Left ventricle myocardium inferior (tissue), 1 donor: Measurements from ENCODE around the gene FAM174B. TPM values are rescaled to one million over a fixed set of nuclear protein-coding genes. Genes with fewer than 3 reads are reported as not detected.

Experiments used
- DNase-seq: peaks from one replicate; pipeline ENCODE4 v3.0.0-alpha.2; 2020
- H3K27ac ChIP-seq: fragments of 200-600 bp; replicated peaks from 2 replicates; pipeline ENCODE4 v1.8.0; 2021
- H3K27me3 ChIP-seq: fragments of 200-600 bp; 2 replicates; pipeline ENCODE4 v1.8.0; 2021; ENCODE audit warnings: low read depth
- H3K36me3 ChIP-seq: fragments of 200-600 bp; 2 replicates; pipeline ENCODE4 v1.8.0; 2021
- H3K4me1 ChIP-seq: fragments of 200-600 bp; 2 replicates; pipeline ENCODE4 v1.8.0; 2021
- H3K4me3 ChIP-seq: fragments of 200-600 bp; 2 replicates; pipeline ENCODE4 v1.8.0; 2021; ENCODE audit warnings: mild to moderate bottlenecking, moderate library complexity
- H3K9me3 ChIP-seq: fragments of 200-600 bp; replicated peaks from 2 replicates; pipeline ENCODE4 v1.8.0; 2021
- intact Hi-C: fragments of 100-400 bp; cut with micrococcal nuclease; formaldehyde crosslinking; loops from one replicate; pipeline ENCODE4 v1.11.0; 2022
- total RNA-seq: library from RNA; stranded (reverse); fragmentation: NEBNext Ultra II Directional; extraction: Animal tissue kit (Norgen Biotek cat#: 25700); gene quantifications from one replicate; pipeline ENCODE4 v1.2.1, GENCODE V29; 2021
- TF ChIP-seq, protein P1 (sequence below): fragments of 200-600 bp; IDR thresholded peaks from 2 replicates; pipeline ENCODE4 v1.8.0; 2021; ENCODE audit warnings: antibody characterized with exemption, mild to moderate bottlenecking, borderline replicate concordance
- donor health status: DM: no; HTN: yes; CAD: no; lungs with severe emphysema.

FAM174B gene
- total RNA-seq, 1 donor from 2014 or later, result 17.1 TPM

DNA sequence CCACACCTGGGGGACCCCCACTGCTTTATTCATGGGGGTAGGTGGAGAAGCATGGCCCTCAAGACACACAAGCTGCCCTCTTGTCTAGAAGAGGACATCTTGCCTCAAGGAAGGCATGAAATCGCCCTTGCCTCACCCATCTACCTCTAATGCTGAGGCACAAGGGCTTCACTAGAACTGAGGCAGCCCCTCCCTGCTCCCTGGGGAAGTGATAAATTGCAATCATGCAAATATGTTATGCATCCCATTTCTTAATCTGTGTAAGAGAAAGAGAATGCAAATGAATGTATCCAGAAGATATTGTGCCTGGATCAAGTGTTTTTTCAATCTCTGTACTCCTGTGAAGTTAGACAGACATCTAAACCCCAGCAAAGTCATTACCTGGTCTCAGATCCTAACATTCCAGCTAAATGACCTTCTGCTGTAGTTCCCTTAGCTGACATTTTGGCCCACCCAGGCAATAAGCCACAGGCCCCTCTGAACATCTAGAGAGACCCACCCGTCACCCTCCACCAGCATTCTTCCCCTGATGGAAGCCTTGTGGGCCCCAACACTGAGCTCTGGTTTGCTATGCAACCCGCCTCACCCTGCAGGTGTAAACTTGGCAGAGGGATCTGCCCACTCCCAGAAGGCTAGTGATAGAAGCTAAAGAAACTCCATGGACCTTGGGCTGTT is 53.8 kb downstream of the FAM174B start:
- DNase-seq, result no peak
- Histone ChIP-seq H3K9me3 (no peaks in the 10 kb centered on the region), H3K4me3 (no peak overlapping the region), H3K27me3 (no peaks in the 10 kb centered on the region), H3K4me1 (peaks cover 32% of the 10 kb centered on the region), H3K36me3 (no peaks in the 10 kb centered on the region), H3K27ac (no peak overlapping the region)
- intact Hi-C loops, result no loop called here
- TF ChIP-seq, protein P1, sequence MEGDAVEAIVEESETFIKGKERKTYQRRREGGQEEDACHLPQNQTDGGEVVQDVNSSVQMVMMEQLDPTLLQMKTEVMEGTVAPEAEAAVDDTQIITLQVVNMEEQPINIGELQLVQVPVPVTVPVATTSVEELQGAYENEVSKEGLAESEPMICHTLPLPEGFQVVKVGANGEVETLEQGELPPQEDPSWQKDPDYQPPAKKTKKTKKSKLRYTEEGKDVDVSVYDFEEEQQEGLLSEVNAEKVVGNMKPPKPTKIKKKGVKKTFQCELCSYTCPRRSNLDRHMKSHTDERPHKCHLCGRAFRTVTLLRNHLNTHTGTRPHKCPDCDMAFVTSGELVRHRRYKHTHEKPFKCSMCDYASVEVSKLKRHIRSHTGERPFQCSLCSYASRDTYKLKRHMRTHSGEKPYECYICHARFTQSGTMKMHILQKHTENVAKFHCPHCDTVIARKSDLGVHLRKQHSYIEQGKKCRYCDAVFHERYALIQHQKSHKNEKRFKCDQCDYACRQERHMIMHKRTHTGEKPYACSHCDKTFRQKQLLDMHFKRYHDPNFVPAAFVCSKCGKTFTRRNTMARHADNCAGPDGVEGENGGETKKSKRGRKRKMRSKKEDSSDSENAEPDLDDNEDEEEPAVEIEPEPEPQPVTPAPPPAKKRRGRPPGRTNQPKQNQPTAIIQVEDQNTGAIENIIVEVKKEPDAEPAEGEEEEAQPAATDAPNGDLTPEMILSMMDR, result no peak

DNA sequence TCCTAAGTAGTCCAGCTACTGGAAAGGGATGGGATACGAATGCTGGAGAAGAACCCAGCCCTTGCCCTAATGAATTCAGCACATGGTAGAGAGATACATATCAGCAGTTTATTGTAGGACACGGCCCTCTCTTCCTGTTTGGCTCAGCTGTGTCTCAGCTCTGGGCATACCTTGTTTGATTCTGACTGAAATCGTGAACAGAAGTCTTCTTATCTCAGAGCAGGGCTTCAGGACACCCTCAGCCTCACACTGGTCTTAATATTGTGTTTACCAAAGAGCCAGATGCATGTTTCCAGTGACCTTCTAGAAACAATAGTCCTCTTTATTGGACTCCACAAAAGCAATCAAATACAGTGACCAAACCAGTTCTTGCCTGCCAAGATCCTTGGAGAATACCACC is 54.7 kb downstream of the FAM174B start:
- intact Hi-C loops, result no loop called here
- Histone ChIP-seq H3K27ac (no peak overlapping the region), H3K4me3 (no peak overlapping the region), H3K9me3 (no peaks in the 10 kb centered on the region), H3K27me3 (no peaks in the 10 kb centered on the region), H3K36me3 (no peaks in the 10 kb centered on the region), H3K4me1 (peaks cover 41% of the 10 kb centered on the region)
- DNase-seq, result no peak
- TF ChIP-seq, protein P1, result no peak

DNA sequence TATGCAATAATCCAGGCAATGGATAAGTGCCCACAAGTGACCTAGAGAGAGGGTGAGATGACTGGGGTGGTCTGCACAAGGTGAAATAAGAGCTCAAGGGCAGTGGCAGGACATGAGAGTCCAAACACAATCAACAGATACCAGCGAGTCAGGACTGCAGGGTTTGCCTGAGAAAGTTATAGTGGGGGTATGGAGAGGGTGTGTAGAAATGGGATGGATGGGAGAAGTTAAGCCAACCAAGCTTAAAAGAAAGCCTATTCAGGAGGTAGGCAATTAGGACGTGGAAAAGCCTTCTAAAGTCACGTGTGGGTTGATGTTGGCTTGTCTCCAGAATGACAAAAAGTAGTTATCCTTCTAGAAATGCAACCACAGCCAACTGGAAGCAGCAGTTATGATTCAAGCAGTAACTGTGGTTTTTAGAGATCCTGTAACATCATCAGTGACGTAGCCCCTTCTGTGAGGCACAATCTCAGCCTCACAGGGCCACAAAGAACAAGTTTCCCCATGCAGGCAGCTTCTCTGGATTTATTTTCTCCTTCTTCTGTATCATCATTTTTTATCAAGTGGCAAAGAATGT is 56.1 kb downstream of the FAM174B start:
- Histone ChIP-seq H3K27me3 (no peaks in the 10 kb centered on the region), H3K36me3 (no peaks in the 10 kb centered on the region), H3K27ac (no peak overlapping the region), H3K4me3 (no peak overlapping the region), H3K4me1 (peaks cover 50% of the 10 kb centered on the region), H3K9me3 (no peaks in the 10 kb centered on the region)
- DNase-seq, result no peak
- TF ChIP-seq, protein P1, result no peak
- intact Hi-C loops, result no loop called here

DNA sequence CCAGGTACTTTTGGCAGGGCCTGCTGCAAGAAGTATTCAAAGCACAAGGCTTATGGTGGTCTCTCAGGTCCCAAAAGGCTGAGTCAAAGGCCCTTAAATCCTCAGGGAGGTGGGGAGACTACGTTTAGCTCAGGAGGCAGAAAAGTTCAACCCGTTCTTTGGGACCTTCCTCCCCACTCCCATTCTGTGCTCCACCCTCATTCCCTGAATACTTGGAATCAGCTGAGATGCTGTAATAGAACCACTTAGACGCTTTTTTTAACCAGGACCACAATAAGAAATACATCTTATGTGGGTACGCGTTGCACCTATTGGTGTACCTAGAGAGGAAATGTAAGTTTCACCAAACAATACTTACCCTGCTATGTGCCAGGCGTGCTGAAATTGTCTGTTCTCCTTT is 58.0 kb downstream of the FAM174B start:
- Histone ChIP-seq H3K27me3 (no peaks in the 10 kb centered on the region), H3K9me3 (no peaks in the 10 kb centered on the region), H3K36me3 (no peaks in the 10 kb centered on the region), H3K27ac (peak overlapping the region; percentile 10), H3K4me3 (peak overlapping the region; percentile 2), H3K4me1 (peaks cover 62% of the 10 kb centered on the region)
- TF ChIP-seq, protein P1, result no peak
- intact Hi-C loops, result no loop called here
- DNase-seq, result no peak

DNA sequence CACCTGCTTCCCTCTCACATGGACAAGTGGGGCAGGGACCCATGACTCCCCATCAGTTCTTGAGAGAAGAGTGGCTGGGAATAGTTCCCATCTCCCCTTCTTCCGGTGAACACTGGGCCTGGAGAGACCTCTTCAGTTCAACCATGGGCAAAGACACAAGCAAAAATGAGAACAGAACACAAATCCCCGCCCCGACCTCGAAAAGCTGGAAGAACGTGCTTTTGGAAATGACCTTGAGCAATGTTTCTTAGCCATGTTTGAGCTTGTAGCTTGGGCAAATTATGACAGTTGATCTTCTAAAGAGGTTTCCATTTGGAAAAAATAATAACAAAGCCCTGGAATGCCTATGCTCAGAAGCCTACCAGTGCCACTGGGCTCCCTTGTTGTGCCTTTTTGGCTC is 59.0 kb downstream of the FAM174B start:
- no peaks in the 10 kb centered on the region for H3K9me3 ChIP-seq
- no peaks in the 10 kb centered on the region for H3K36me3 ChIP-seq
- H3K27ac ChIP-seq, result peak overlapping the region; percentile 10
- TF ChIP-seq, protein P1, result no peak
- intact Hi-C loops, result no loop called here
- no peak overlapping the region for H3K4me3 ChIP-seq
- DNase-seq, result no peak
- peaks cover 66% of the 10 kb centered on the region for H3K4me1 ChIP-seq
- no peaks in the 10 kb centered on the region for H3K27me3 ChIP-seq
